Fibroblast of skin of right quadriceps (primary cell): ENCODE measurements around the gene CXCL16.

Source experiments
- DNase-seq: peaks from one replicate; pipeline ENCODE4 v3.0.0-alpha.2; 2013

CXCL16 gene

GRCh38 chr17:4739122-4740024 is at the start of gene CXCL16, which contains the start of gene ZMYND15:
Gene CXCL16, minus strand, starts transcription at chr17:4739928. Its CDS starts 589 bp downstream, at chr17:4739339.
Gene ZMYND15, plus strand, starts transcription at chr17:4739833. Its CDS starts 716 bp downstream, at chr17:4740549.
- no peak for DNase-seq

- no peak for DNase-seq
Observed at GRCh38 chr17:4788807-4789700, 49.3 kb upstream of the CXCL16 start, which contains the start of gene GLTPD2. Gene GLTPD2, plus strand, starts transcription at chr17:4788964. Its CDS starts 48 bp downstream, at chr17:4789012.

GRCh38 chr17:4788159-4788806 is 48.6 kb upstream of the CXCL16 start:
- no peak for DNase-seq

GRCh38 chr17:4786516-4786915 is 46.8 kb upstream of the CXCL16 start:
- no peak for DNase-seq

GRCh38 chr17:4786106-4786511 is 46.4 kb upstream of the CXCL16 start, which contains the start of gene VMO1:
Gene VMO1, minus strand, starts transcription at chr17:4786364. Its CDS starts 12 bp downstream, at chr17:4786352.
- DNase-seq, result peak; percentile 24

GRCh38 chr17:4785311-4786105 is 45.8 kb upstream of the CXCL16 start:
- no peak for DNase-seq

- DNase-seq, result no peak
Observed at GRCh38 chr17:4782652-4783051, 42.9 kb upstream of the CXCL16 start.

GRCh38 chr17:4780325-4780955 is 40.7 kb upstream of the CXCL16 start:
- no peak for DNase-seq

- DNase-seq, result no peak
Observed at GRCh38 chr17:4777969-4778760, 38.4 kb upstream of the CXCL16 start.

GRCh38 chr17:4772235-4772613 is 32.5 kb upstream of the CXCL16 start:
- no peak for DNase-seq

GRCh38 chr17:4771519-4772234 is 31.9 kb upstream of the CXCL16 start, which contains the start of gene TM4SF5:
Gene TM4SF5, plus strand, starts transcription at chr17:4771886. Its CDS starts 37 bp downstream, at chr17:4771923.
- DNase-seq, result no peak

- peak; percentile 45 for DNase-seq
Observed at GRCh38 chr17:4769628-4770027, 29.9 kb upstream of the CXCL16 start.

- no peak for DNase-seq
Observed at GRCh38 chr17:4768298-4768697, 28.6 kb upstream of the CXCL16 start.

- no peak for DNase-seq
Observed at GRCh38 chr17:4766723-4767122, 27.0 kb upstream of the CXCL16 start.

GRCh38 chr17:4766201-4766600 is 26.5 kb upstream of the CXCL16 start:
- DNase-seq, result no peak

GRCh38 chr17:4764595-4764994 is 24.9 kb upstream of the CXCL16 start:
- no peak for DNase-seq

- no peak for DNase-seq
Observed at GRCh38 chr17:4759776-4760236, 20.1 kb upstream of the CXCL16 start.

GRCh38 chr17:4753392-4753791 is 13.7 kb upstream of the CXCL16 start:
- no peak for DNase-seq

GRCh38 chr17:4751932-4752331 is 12.2 kb upstream of the CXCL16 start:
- peak; percentile 28 for DNase-seq

GRCh38 chr17:4750606-4751005 is 10.9 kb upstream of the CXCL16 start:
- DNase-seq, result no peak
